Measurements from ENCODE around the gene HSPB2.

DNA sequence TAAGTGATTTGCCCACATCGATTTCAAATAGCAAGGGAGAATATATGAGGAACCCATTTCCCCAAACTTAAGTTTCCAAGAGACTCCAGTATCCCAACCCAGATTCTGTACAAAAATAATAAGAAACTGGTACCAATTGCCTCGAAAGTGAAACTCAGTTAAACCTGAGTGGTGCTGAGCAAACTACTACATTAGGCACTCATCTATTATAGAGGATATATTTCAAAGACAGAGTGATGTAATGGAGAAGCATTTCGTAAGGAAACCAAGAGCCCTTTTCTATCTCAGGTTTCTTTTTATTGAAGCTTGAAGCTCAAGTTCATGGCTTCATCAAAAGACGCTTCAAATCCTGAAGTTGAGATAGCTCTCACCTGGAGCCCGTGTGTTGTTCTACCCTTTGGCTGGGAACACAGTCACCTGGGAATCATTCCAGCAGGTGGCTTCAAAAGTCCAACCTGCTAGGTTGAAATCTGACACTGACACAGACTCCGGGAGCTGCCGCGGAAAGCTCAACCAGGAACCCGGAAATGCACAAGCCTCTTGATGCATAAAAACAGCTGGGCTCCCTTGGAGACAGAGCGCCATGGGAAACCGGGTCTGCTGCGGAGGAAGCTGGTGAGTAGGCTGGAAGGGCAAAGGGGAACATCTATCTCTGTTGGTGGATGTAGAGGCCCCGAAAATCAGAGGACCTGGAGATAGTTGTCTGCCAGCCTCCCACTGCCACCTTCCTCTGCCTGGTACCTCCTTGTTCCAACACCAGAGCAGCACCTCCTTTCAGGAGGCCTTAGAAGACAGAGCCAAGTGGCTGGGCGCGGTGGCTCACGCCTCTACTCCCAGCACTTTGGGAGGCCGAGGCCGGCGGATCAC is 6.1 kb downstream of the HSPB2 start, which contains the start of gene C11orf52:
- TF ChIP-seq POLR2A (IDR thresholded peaks at IDR 0.05) (peak; percentile 66), CTCF (IDR thresholded peaks at IDR 0.05) (peak in 2 of 5 experiments; percentile 2 to 20), POLR2AphosphoS5 (IDR thresholded peaks at IDR 0.05) (peak in 2 of 3 donors; percentile 72 to 75)
